IMR-90 (cell line): ENCODE measurements around the gene VPS13C. TPM values are rescaled to one million over a fixed set of nuclear protein-coding genes. Genes with fewer than 3 reads are reported as not detected.

Experiments used
- ATAC-seq: fragments of 200-7000 bp; cut with Tn5 transposase; 2 replicates; pipeline ENCODE4 v1.9.1; 2020; ENCODE audit warnings: low read depth, mild to moderate bottlenecking, moderate library complexity
- BruUV-seq: library from RNA; stranded (reverse); fragments of 400-500 nt; replicated peaks from 2 replicates; lab custom pipeline; 2021; lab: Mats Ljungman, UMichigan
- CTCF ChIA-PET: fragments of 300-600 bp; formaldehyde crosslinking; extraction: SDS; loops from one replicate; lab custom pipeline; 2021; ENCODE audit warnings: antibody characterized with exemption; lab: Yijun Ruan, JAX
- POLR2A ChIA-PET: fragments of 300-600 bp; sonication (Branson Sonifier 250); formaldehyde crosslinking; loops from one replicate; lab custom pipeline; 2022; ENCODE audit warnings: antibody characterized with exemption; ENCODE audit not compliant: unreplicated experiment; lab: Charles Lee
- DNase-seq: peaks from one replicate; pipeline ENCODE4 v3.0.0; 2013
- H2AFZ ChIP-seq: replicated peaks from 2 replicates; pipeline ENCODE3; 2013; ENCODE audit warnings: low read length, mild to moderate bottlenecking; ENCODE audit not compliant: poor library complexity
- H2AK5ac ChIP-seq: 2 replicates; pipeline ENCODE4 v1.6.1; 2013; ENCODE audit warnings: low read depth, low read length, inconsistent platforms
- H2AK9ac ChIP-seq: replicated peaks from 2 replicates; pipeline ENCODE3; 2013; ENCODE audit warnings: mild to moderate bottlenecking, low read depth, low read length, moderate library complexity; ENCODE audit not compliant: poor library complexity
- H2BK120ac ChIP-seq: 2 replicates; pipeline ENCODE4 v1.6.1; 2013; ENCODE audit warnings: low read depth, low read length, inconsistent platforms
- H2BK15ac ChIP-seq: 3 replicates; pipeline ENCODE4 v1.6.1; 2013; ENCODE audit warnings: low read depth, low read length, inconsistent platforms
- H2BK20ac ChIP-seq: 2 replicates; pipeline ENCODE4 v1.6.1; 2013; ENCODE audit warnings: low read depth, mild to moderate bottlenecking, inconsistent platforms, low read length, moderate library complexity
- H2BK5ac ChIP-seq: 2 replicates; pipeline ENCODE4 v1.6.1; 2013; ENCODE audit warnings: mild to moderate bottlenecking, low read depth, low read length, inconsistent platforms; ENCODE audit not compliant: poor library complexity, severe bottlenecking
- H3K14ac ChIP-seq: replicated peaks from 2 replicates; pipeline ENCODE4 v1.6.1; 2013; ENCODE audit warnings: low read depth, low read length, inconsistent platforms
- H3K18ac ChIP-seq: 2 replicates; pipeline ENCODE4 v1.6.1; 2013; ENCODE audit warnings: low read depth, low read length, control low read depth
- H3K23ac ChIP-seq: 2 replicates; pipeline ENCODE4 v1.6.1; 2013; ENCODE audit warnings: low read depth, low read length, inconsistent platforms
- H3K27ac ChIP-seq: 2 replicates; pipeline ENCODE4 v1.5.1; 2013; ENCODE audit warnings: mild to moderate bottlenecking, control low read depth, low read length; ENCODE audit not compliant: insufficient read depth
- H3K27me3 ChIP-seq: 2 replicates; pipeline ENCODE4 v1.6.1; 2013; ENCODE audit warnings: low read length; ENCODE audit not compliant: control insufficient read depth, insufficient read depth
- H3K36me3 ChIP-seq: 2 replicates; pipeline ENCODE4 v1.6.1; 2013; ENCODE audit warnings: low read length, mixed read lengths; ENCODE audit not compliant: control insufficient read depth, insufficient read depth
- H3K4ac ChIP-seq: 2 replicates; pipeline ENCODE4 v1.6.1; 2013; ENCODE audit warnings: low read depth, low read length, inconsistent platforms
- H3K4me1 ChIP-seq: 2 replicates; pipeline ENCODE4 v1.6.1; 2013; ENCODE audit warnings: low read length, mixed read lengths; ENCODE audit not compliant: control insufficient read depth, insufficient read depth
- H3K4me2 ChIP-seq: 2 replicates; pipeline ENCODE4 v1.6.1; 2013; ENCODE audit warnings: low read depth, mild to moderate bottlenecking, control low read depth, low read length, moderate library complexity
- H3K4me3 ChIP-seq: 2 replicates; pipeline ENCODE4 v1.5.1; 2013; ENCODE audit warnings: low read depth, mild to moderate bottlenecking, control low read depth, low read length, moderate library complexity; ENCODE audit not compliant: insufficient read depth
- H3K56ac ChIP-seq: 2 replicates; pipeline ENCODE4 v1.6.1; 2013; ENCODE audit warnings: low read length, inconsistent platforms; ENCODE audit not compliant: insufficient read depth; ENCODE audit errors: extremely low read depth
- H3K79me1 ChIP-seq, 2 experiments: 2 replicates each; pipeline ENCODE4 v1.6.1; 2013; ENCODE audit warnings: low read length in 2 of 2, inconsistent platforms in 1 of 2, low read depth in 1 of 2
- H3K9ac ChIP-seq: 2 replicates; pipeline ENCODE4 v1.6.1; 2013; ENCODE audit warnings: low read depth, low read length, control low read depth
- H3K9me1 ChIP-seq: 2 replicates; pipeline ENCODE4 v1.6.1; 2013; ENCODE audit warnings: low read length, inconsistent platforms; ENCODE audit not compliant: insufficient read depth
- H3K9me3 ChIP-seq: 2 replicates; pipeline ENCODE4 v1.6.1; 2013; ENCODE audit warnings: low read length; ENCODE audit not compliant: control insufficient read depth, insufficient read depth
- H4K20me1 ChIP-seq: 2 replicates; pipeline ENCODE4 v1.6.1; 2013; ENCODE audit warnings: low read length, inconsistent platforms; ENCODE audit not compliant: insufficient read depth
- H4K5ac ChIP-seq: 2 replicates; pipeline ENCODE4 v1.6.1; 2013; ENCODE audit warnings: mild to moderate bottlenecking, low read depth, low read length, control low read depth
- H4K8ac ChIP-seq, 2 experiments: 2 replicates each; pipeline ENCODE4 v1.6.1; 2013; ENCODE audit warnings: low read depth in 2 of 2, low read length in 2 of 2, control low read depth in 1 of 2, inconsistent platforms in 1 of 2
- H4K91ac ChIP-seq: 2 replicates; pipeline ENCODE4 v1.6.1; 2013; ENCODE audit warnings: low read depth, low read length, inconsistent platforms; ENCODE audit not compliant: insufficient read depth
- BHLHE40 ChIP-seq: fragments of 150-350 bp; IDR thresholded peaks from 2 replicates; pipeline ENCODE4 v1.6.1; 2016; ENCODE audit warnings: mild to moderate bottlenecking, low read depth, low read length
- FOS ChIP-seq: fragments of 150-350 bp; IDR thresholded peaks from 2 replicates; pipeline ENCODE4 v1.6.1; 2016; ENCODE audit warnings: low read depth, low read length
- MXI1 ChIP-seq: IDR thresholded peaks from 2 replicates; pipeline ENCODE4 v1.6.1; 2012; ENCODE audit warnings: low read depth, mild to moderate bottlenecking, low read length, moderate library complexity, borderline replicate concordance
- NFE2L2 ChIP-seq: fragments of 150-350 bp; IDR thresholded peaks from 2 replicates; pipeline ENCODE4 v1.6.1; 2016; ENCODE audit warnings: low read depth, mild to moderate bottlenecking, low read length
- POLR2A ChIP-seq: IDR thresholded peaks from 2 replicates; pipeline ENCODE4 v1.6.1; 2012; ENCODE audit warnings: mild to moderate bottlenecking, low read depth, low read length
- RAD21 ChIP-seq: IDR thresholded peaks from 2 replicates; pipeline ENCODE4 v1.6.1; 2012; ENCODE audit warnings: low read length, improper control_type of control experiment
- RFX5 ChIP-seq: IDR thresholded peaks from 2 replicates; pipeline ENCODE4 v1.8.0; 2012; ENCODE audit warnings: low read depth, mild to moderate bottlenecking, low read length, moderate library complexity
- SMC3 ChIP-seq: fragments of 150-350 bp; IDR thresholded peaks from 2 replicates; pipeline ENCODE4 v1.6.1; 2016; ENCODE audit warnings: low read depth, mild to moderate bottlenecking, antibody characterized with exemption, low read length, moderate library complexity
- USF2 ChIP-seq: fragments of 150-350 bp; IDR thresholded peaks from 2 replicates; pipeline ENCODE4 v1.6.1; 2017; ENCODE audit warnings: mild to moderate bottlenecking, antibody characterized with exemption, low read length, low read depth
- WGBS, 2 experiments: methylation state at CpG; one replicate each; pipeline versions ENCODE4 v1.1.5 to v1.1.7; 2013; ENCODE audit warnings: missing lambda C conversion rate in 2 of 2; ENCODE audit not compliant: insufficient read length in 1 of 2; ENCODE audit errors: extremely low coverage in 2 of 2; 5-methylcytosine and 5-hydroxymethylcytosine counted together
- dilution Hi-C: fragments of 300-500 bp; cut with HindIII; formaldehyde crosslinking; loops from one replicate; pipeline ENCODE4 v1.14.3; 2018; ENCODE audit warnings: low sequenced_read_pairs; ENCODE audit not compliant: unreplicated experiment
- in situ Hi-C: fragments of 300-500 bp; cut with MboI; formaldehyde crosslinking; loops from 3 replicates; pipeline ENCODE4 v1.14.3; 2019; ENCODE audit warnings: low sequenced_read_pairs, inconsistent platforms, mixed read lengths
- intact Hi-C: fragments of 100-400 bp; cut with micrococcal nuclease; formaldehyde crosslinking; loops from 2 replicates; pipeline ENCODE4 v1.10.0; 2022
- polyA plus RNA-seq, 3 experiments: library from polyadenylated mRNA; depleted of rRNA; stranded (reverse); fragments of >200 nt; gene quantifications; 2 replicates each; pipeline ENCODE4 v1.2.3, GENCODE V29; 2012; ENCODE audit warnings: low replicate concordance in 1 of 3
- total RNA-seq: library from RNA; depleted of rRNA; stranded (reverse); fragments of >200 nt; gene quantifications from 2 replicates; pipeline ENCODE4 v1.2.3, GENCODE V29; 2012

The VPS13C gene
- total and polyA plus RNA-seq, 2 of the 4 experiments (the other 2 are of a cell fraction): 8.1 to 32.8 TPM

- Histone ChIP-seq H3K14ac (no peak overlapping the region), H3K9me3 (no peaks in the 10 kb centered on the region), H4K91ac (no peak overlapping the region), H3K4me2 (no peak overlapping the region), H2AK5ac (no peak overlapping the region), H3K9me1 (0 out of 2 replicates have a peak, but pooled peaks cover 2% of the 10 kb centered on the region), H2BK120ac (no peak overlapping the region), H3K27me3 (no peaks in the 10 kb centered on the region), H3K36me3 (peaks cover 4% of the 10 kb centered on the region; the same call in 1 of the 2 replicates), H3K27ac (no peak overlapping the region), H3K23ac (no peak overlapping the region), H3K18ac (no peak overlapping the region), H3K9ac (no peak overlapping the region), H3K79me1 (no peaks in the 10 kb centered on the region), H2BK20ac (no peak overlapping the region), H3K4me1 (no peaks in the 10 kb centered on the region), H3K56ac (no peak overlapping the region), H4K8ac (no peak overlapping the region), H2BK5ac (no peak overlapping the region), H2AK9ac (no peak overlapping the region), H3K4me3 (no peak overlapping the region), H3K4ac (no peak overlapping the region), H2BK15ac (no peak overlapping the region), H4K20me1 (no peaks in the 10 kb centered on the region), H4K5ac (no peak overlapping the region), H2AFZ (no peak overlapping the region)
- ChIA-PET CTCF (no interaction called here), POLR2A (no interaction called here)
- dilution Hi-C loops: no loop called here
- intact Hi-C loops: no loop called here
- TF ChIP-seq RAD21 (no peak), RFX5 (no peak), SMC3 (no peak), BHLHE40 (no peak), USF2 (no peak), FOS (no peak), MXI1 (no peak), NFE2L2 (no peak), POLR2A (no peak)
- no peak for ATAC-seq
- no TSS peak for BruUV-seq
- in situ Hi-C loops: loop anchor here (25.0 kb wide), 2 partner anchors 1337 to 1512 kb away; no protein-coding TSS in a partner anchor
- WGBS, 2 experiments: no CpG with 5 or more reads among the region's 1 CpG
- no peak for DNase-seq
These were observed 210.8 kb downstream of the VPS13C start for GRCh38 chr15:61849447-61849846.
